IMR-90 (cell line): ENCODE results near the gene FOCAD. TPM values are rescaled to one million over a fixed set of nuclear protein-coding genes. Genes with fewer than 3 reads are reported as not detected.

Source experiments
- ATAC-seq: fragments of 200-7000 bp; cut with Tn5 transposase; 2 replicates; pipeline ENCODE4 v1.9.1; 2020; ENCODE audit warnings: low read depth, mild to moderate bottlenecking, moderate library complexity
- BruUV-seq: library from RNA; stranded (reverse); fragments of 400-500 nt; replicated peaks from 2 replicates; lab custom pipeline; 2021; lab: Mats Ljungman, UMichigan
- CTCF ChIA-PET: fragments of 300-600 bp; formaldehyde crosslinking; extraction: SDS; loops from one replicate; lab custom pipeline; 2021; ENCODE audit warnings: antibody characterized with exemption; lab: Yijun Ruan, JAX
- POLR2A ChIA-PET: fragments of 300-600 bp; sonication (Branson Sonifier 250); formaldehyde crosslinking; loops from one replicate; lab custom pipeline; 2022; ENCODE audit warnings: antibody characterized with exemption; ENCODE audit not compliant: unreplicated experiment; lab: Charles Lee
- DNase-seq: peaks from one replicate; pipeline ENCODE4 v3.0.0; 2013
- H2AFZ ChIP-seq: replicated peaks from 2 replicates; pipeline ENCODE3; 2013; ENCODE audit warnings: low read length, mild to moderate bottlenecking; ENCODE audit not compliant: poor library complexity
- H2AK5ac ChIP-seq: 2 replicates; pipeline ENCODE4 v1.6.1; 2013; ENCODE audit warnings: low read depth, low read length, inconsistent platforms
- H2AK9ac ChIP-seq: replicated peaks from 2 replicates; pipeline ENCODE3; 2013; ENCODE audit warnings: mild to moderate bottlenecking, low read depth, low read length, moderate library complexity; ENCODE audit not compliant: poor library complexity
- H2BK120ac ChIP-seq: 2 replicates; pipeline ENCODE4 v1.6.1; 2013; ENCODE audit warnings: low read depth, low read length, inconsistent platforms
- H2BK15ac ChIP-seq: 3 replicates; pipeline ENCODE4 v1.6.1; 2013; ENCODE audit warnings: low read depth, low read length, inconsistent platforms
- H2BK20ac ChIP-seq: 2 replicates; pipeline ENCODE4 v1.6.1; 2013; ENCODE audit warnings: low read depth, mild to moderate bottlenecking, inconsistent platforms, low read length, moderate library complexity
- H2BK5ac ChIP-seq: 2 replicates; pipeline ENCODE4 v1.6.1; 2013; ENCODE audit warnings: mild to moderate bottlenecking, low read depth, low read length, inconsistent platforms; ENCODE audit not compliant: poor library complexity, severe bottlenecking
- H3K14ac ChIP-seq: replicated peaks from 2 replicates; pipeline ENCODE4 v1.6.1; 2013; ENCODE audit warnings: low read depth, low read length, inconsistent platforms
- H3K18ac ChIP-seq: 2 replicates; pipeline ENCODE4 v1.6.1; 2013; ENCODE audit warnings: low read depth, low read length, control low read depth
- H3K23ac ChIP-seq: 2 replicates; pipeline ENCODE4 v1.6.1; 2013; ENCODE audit warnings: low read depth, low read length, inconsistent platforms
- H3K27ac ChIP-seq: 2 replicates; pipeline ENCODE4 v1.5.1; 2013; ENCODE audit warnings: mild to moderate bottlenecking, control low read depth, low read length; ENCODE audit not compliant: insufficient read depth
- H3K27me3 ChIP-seq: 2 replicates; pipeline ENCODE4 v1.6.1; 2013; ENCODE audit warnings: low read length; ENCODE audit not compliant: control insufficient read depth, insufficient read depth
- H3K36me3 ChIP-seq: 2 replicates; pipeline ENCODE4 v1.6.1; 2013; ENCODE audit warnings: low read length, mixed read lengths; ENCODE audit not compliant: control insufficient read depth, insufficient read depth
- H3K4ac ChIP-seq: 2 replicates; pipeline ENCODE4 v1.6.1; 2013; ENCODE audit warnings: low read depth, low read length, inconsistent platforms
- H3K4me1 ChIP-seq: 2 replicates; pipeline ENCODE4 v1.6.1; 2013; ENCODE audit warnings: low read length, mixed read lengths; ENCODE audit not compliant: control insufficient read depth, insufficient read depth
- H3K4me2 ChIP-seq: 2 replicates; pipeline ENCODE4 v1.6.1; 2013; ENCODE audit warnings: low read depth, mild to moderate bottlenecking, control low read depth, low read length, moderate library complexity
- H3K4me3 ChIP-seq: 2 replicates; pipeline ENCODE4 v1.5.1; 2013; ENCODE audit warnings: low read depth, mild to moderate bottlenecking, control low read depth, low read length, moderate library complexity; ENCODE audit not compliant: insufficient read depth
- H3K56ac ChIP-seq: 2 replicates; pipeline ENCODE4 v1.6.1; 2013; ENCODE audit warnings: low read length, inconsistent platforms; ENCODE audit not compliant: insufficient read depth; ENCODE audit errors: extremely low read depth
- H3K79me1 ChIP-seq, 2 experiments: 2 replicates each; pipeline ENCODE4 v1.6.1; 2013; ENCODE audit warnings: low read length in 2 of 2, inconsistent platforms in 1 of 2, low read depth in 1 of 2
- H3K9ac ChIP-seq: 2 replicates; pipeline ENCODE4 v1.6.1; 2013; ENCODE audit warnings: low read depth, low read length, control low read depth
- H3K9me1 ChIP-seq: 2 replicates; pipeline ENCODE4 v1.6.1; 2013; ENCODE audit warnings: low read length, inconsistent platforms; ENCODE audit not compliant: insufficient read depth
- H3K9me3 ChIP-seq: 2 replicates; pipeline ENCODE4 v1.6.1; 2013; ENCODE audit warnings: low read length; ENCODE audit not compliant: control insufficient read depth, insufficient read depth
- H4K20me1 ChIP-seq: 2 replicates; pipeline ENCODE4 v1.6.1; 2013; ENCODE audit warnings: low read length, inconsistent platforms; ENCODE audit not compliant: insufficient read depth
- H4K5ac ChIP-seq: 2 replicates; pipeline ENCODE4 v1.6.1; 2013; ENCODE audit warnings: mild to moderate bottlenecking, low read depth, low read length, control low read depth
- H4K8ac ChIP-seq, 2 experiments: 2 replicates each; pipeline ENCODE4 v1.6.1; 2013; ENCODE audit warnings: low read depth in 2 of 2, low read length in 2 of 2, control low read depth in 1 of 2, inconsistent platforms in 1 of 2
- H4K91ac ChIP-seq: 2 replicates; pipeline ENCODE4 v1.6.1; 2013; ENCODE audit warnings: low read depth, low read length, inconsistent platforms; ENCODE audit not compliant: insufficient read depth
- CHD1 ChIP-seq: IDR thresholded peaks from 2 replicates; pipeline ENCODE4 v1.6.1; 2012; ENCODE audit warnings: low read depth, low read length, improper control_type of control experiment
- ELK1 ChIP-seq: fragments of 150-350 bp; IDR thresholded peaks from 2 replicates; pipeline ENCODE4 v1.6.1; 2016; ENCODE audit warnings: low read depth, mild to moderate bottlenecking, low read length, moderate library complexity, borderline replicate concordance
- FOS ChIP-seq: fragments of 150-350 bp; IDR thresholded peaks from 2 replicates; pipeline ENCODE4 v1.6.1; 2016; ENCODE audit warnings: low read depth, low read length
- MAFK ChIP-seq: IDR thresholded peaks from 2 replicates; pipeline ENCODE4 v1.6.1; 2012; ENCODE audit warnings: low read depth, low read length, improper control_type of control experiment
- NFE2L2 ChIP-seq: fragments of 150-350 bp; IDR thresholded peaks from 2 replicates; pipeline ENCODE4 v1.6.1; 2016; ENCODE audit warnings: low read depth, mild to moderate bottlenecking, low read length
- POLR2A ChIP-seq: IDR thresholded peaks from 2 replicates; pipeline ENCODE4 v1.6.1; 2012; ENCODE audit warnings: mild to moderate bottlenecking, low read depth, low read length
- RAD21 ChIP-seq: IDR thresholded peaks from 2 replicates; pipeline ENCODE4 v1.6.1; 2012; ENCODE audit warnings: low read length, improper control_type of control experiment
- RCOR1 ChIP-seq: IDR thresholded peaks from 2 replicates; pipeline ENCODE4 v1.6.1; 2012; ENCODE audit warnings: mild to moderate bottlenecking, low read length, improper control_type of control experiment; ENCODE audit not compliant: insufficient replicate concordance
- RFX5 ChIP-seq: IDR thresholded peaks from 2 replicates; pipeline ENCODE4 v1.8.0; 2012; ENCODE audit warnings: low read depth, mild to moderate bottlenecking, low read length, moderate library complexity
- SMC3 ChIP-seq: fragments of 150-350 bp; IDR thresholded peaks from 2 replicates; pipeline ENCODE4 v1.6.1; 2016; ENCODE audit warnings: low read depth, mild to moderate bottlenecking, antibody characterized with exemption, low read length, moderate library complexity
- USF2 ChIP-seq: fragments of 150-350 bp; IDR thresholded peaks from 2 replicates; pipeline ENCODE4 v1.6.1; 2017; ENCODE audit warnings: mild to moderate bottlenecking, antibody characterized with exemption, low read length, low read depth
- WGBS, 2 experiments: methylation state at CpG; one replicate each; pipeline versions ENCODE4 v1.1.5 to v1.1.7; 2013; ENCODE audit warnings: missing lambda C conversion rate in 2 of 2; ENCODE audit not compliant: insufficient read length in 1 of 2; ENCODE audit errors: extremely low coverage in 2 of 2; 5-methylcytosine and 5-hydroxymethylcytosine counted together
- dilution Hi-C: fragments of 300-500 bp; cut with HindIII; formaldehyde crosslinking; loops from one replicate; pipeline ENCODE4 v1.14.3; 2018; ENCODE audit warnings: low sequenced_read_pairs; ENCODE audit not compliant: unreplicated experiment
- in situ Hi-C: fragments of 300-500 bp; cut with MboI; formaldehyde crosslinking; loops from 3 replicates; pipeline ENCODE4 v1.14.3; 2019; ENCODE audit warnings: low sequenced_read_pairs, inconsistent platforms, mixed read lengths
- intact Hi-C: fragments of 100-400 bp; cut with micrococcal nuclease; formaldehyde crosslinking; loops from 2 replicates; pipeline ENCODE4 v1.10.0; 2022
- polyA plus RNA-seq, 3 experiments: library from polyadenylated mRNA; depleted of rRNA; stranded (reverse); fragments of >200 nt; gene quantifications; 2 replicates each; pipeline ENCODE4 v1.2.3, GENCODE V29; 2012; ENCODE audit warnings: low replicate concordance in 1 of 3
- total RNA-seq: library from RNA; depleted of rRNA; stranded (reverse); fragments of >200 nt; gene quantifications from 2 replicates; pipeline ENCODE4 v1.2.3, GENCODE V29; 2012
- TF ChIP-seq, protein P1 (sequence below): conservative IDR thresholded peaks from 2 replicates; pipeline ENCODE4 v1.5.1; 2012; ENCODE audit warnings: mild to moderate bottlenecking, low read depth, low read length, improper control_type of control experiment

Gene FOCAD
- total and polyA plus RNA-seq, 2 of the 4 experiments (the other 2 are of a cell fraction) = 28.8 to 91.2 TPM

DNA sequence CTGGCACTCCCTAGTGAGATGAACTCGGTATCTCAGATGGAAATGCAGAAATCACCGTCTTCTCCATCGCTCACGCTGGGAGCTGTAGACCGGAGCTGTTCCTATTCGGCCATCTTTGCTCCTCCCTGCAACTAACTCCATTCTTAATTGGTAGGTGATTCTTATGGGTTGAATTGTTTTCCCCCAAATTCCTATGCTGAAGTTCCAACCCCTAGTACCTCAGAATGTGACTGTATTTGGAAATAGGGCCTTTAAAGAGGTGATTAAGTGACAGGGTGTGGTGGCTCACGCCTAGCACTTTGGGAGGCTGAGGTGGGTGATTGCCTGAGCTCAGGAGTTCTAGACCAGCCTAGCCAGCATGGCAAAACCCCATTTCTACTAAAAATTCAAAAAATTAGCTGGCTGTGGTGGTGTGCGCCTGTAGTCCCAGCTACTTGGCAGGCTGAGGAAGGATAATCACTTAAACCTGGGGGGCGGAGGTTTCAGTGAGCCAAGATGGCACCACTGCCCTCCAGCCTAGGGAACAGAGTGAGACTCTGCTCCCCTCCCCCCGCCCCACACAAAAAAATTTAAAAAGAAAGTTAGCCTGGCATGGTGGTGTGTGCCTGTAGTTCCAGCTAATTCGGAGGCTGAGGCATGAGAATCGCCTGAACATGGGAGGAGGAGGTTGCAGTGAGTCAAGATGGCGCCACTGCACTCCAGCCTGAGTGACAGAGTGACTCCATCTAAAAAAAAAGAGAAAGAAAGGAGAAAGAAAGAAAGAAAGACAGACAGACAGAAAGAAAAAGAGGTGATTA is 25.2 kb upstream of the FOCAD start:
- H3K9ac ChIP-seq = no peak overlapping the region
- peak; percentile 42 for ATAC-seq
- intact Hi-C loops = no loop called here
- H3K4ac ChIP-seq = peak overlapping the region; percentile 56
- peak overlapping the region; percentile 61 for H3K4me3 ChIP-seq
- peak overlapping the region; percentile 23; the same call in 1 of the 2 replicates for H3K18ac ChIP-seq
- peak overlapping the region; percentile 5 for H2BK5ac ChIP-seq
- no peaks in the 10 kb centered on the region for H3K9me1 ChIP-seq
- in situ Hi-C loops = no loop called here
- H2BK15ac ChIP-seq = no peak overlapping the region; the same call in 2 of the 3 replicates
- BruUV-seq = no TSS peak
- no peak overlapping the region; the same call in 1 of the 2 replicates for H3K56ac ChIP-seq
- no peak overlapping the region for H3K27ac ChIP-seq
- no peak for DNase-seq
- 80% methylated on average over 1 of the region's 13 CpGs; no CpG with 5 or more reads in 1 of the 2 experiments for WGBS, 2 experiments
- no peaks in the 10 kb centered on the region for H3K36me3 ChIP-seq
- POLR2A ChIA-PET = interaction anchor here (0.6 to 1.0 kb wide), 2 partner anchors 37 to 411 kb away, joined by 4 to 16 read pairs; partner anchors contain the start of gene MLLT3
- no peak overlapping the region for H2AK9ac ChIP-seq
- H3K4me2 ChIP-seq = peak overlapping the region; percentile 78
- no peaks in the 10 kb centered on the region; a peak in 1 of 4 replicates for H3K79me1 ChIP-seq
- H3K4me1 ChIP-seq = no peaks in the 10 kb centered on the region
- no peaks in the 10 kb centered on the region for H3K9me3 ChIP-seq
- CTCF ChIA-PET = interaction anchor here (0.6 kb wide), 1 partner anchor 76 kb away, joined by 4 read pairs; no protein-coding TSS in a partner anchor
- H2BK120ac ChIP-seq = 0 out of 2 replicates have a peak overlapping the region, but pooled peaks have one; percentile 23
- dilution Hi-C loops = no loop called here
- no peak overlapping the region; the same call in 1 of the 2 replicates for H2BK20ac ChIP-seq
- H2AFZ ChIP-seq = peak overlapping the region; percentile 75
- peak overlapping the region; percentile 78 for H4K5ac ChIP-seq
- no peak overlapping the region; the same call in 1 of the 2 replicates for H2AK5ac ChIP-seq
- H3K23ac ChIP-seq = no peak overlapping the region
- TF ChIP-seq RCOR1 (no peak), CHD1 (no peak), NFE2L2 (no peak), MAFK (no peak), ELK1 (no peak), POLR2A (no peak), RFX5 (no peak), FOS (no peak), RAD21 (no peak), USF2 (no peak), SMC3 (no peak)
- TF ChIP-seq, protein P1, sequence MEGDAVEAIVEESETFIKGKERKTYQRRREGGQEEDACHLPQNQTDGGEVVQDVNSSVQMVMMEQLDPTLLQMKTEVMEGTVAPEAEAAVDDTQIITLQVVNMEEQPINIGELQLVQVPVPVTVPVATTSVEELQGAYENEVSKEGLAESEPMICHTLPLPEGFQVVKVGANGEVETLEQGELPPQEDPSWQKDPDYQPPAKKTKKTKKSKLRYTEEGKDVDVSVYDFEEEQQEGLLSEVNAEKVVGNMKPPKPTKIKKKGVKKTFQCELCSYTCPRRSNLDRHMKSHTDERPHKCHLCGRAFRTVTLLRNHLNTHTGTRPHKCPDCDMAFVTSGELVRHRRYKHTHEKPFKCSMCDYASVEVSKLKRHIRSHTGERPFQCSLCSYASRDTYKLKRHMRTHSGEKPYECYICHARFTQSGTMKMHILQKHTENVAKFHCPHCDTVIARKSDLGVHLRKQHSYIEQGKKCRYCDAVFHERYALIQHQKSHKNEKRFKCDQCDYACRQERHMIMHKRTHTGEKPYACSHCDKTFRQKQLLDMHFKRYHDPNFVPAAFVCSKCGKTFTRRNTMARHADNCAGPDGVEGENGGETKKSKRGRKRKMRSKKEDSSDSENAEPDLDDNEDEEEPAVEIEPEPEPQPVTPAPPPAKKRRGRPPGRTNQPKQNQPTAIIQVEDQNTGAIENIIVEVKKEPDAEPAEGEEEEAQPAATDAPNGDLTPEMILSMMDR = no peak
- peak overlapping the region; percentile 31 to 82; a peak in 3 of 4 replicates for H4K8ac ChIP-seq
- no peak overlapping the region for H4K91ac ChIP-seq
- H4K20me1 ChIP-seq = no peaks in the 10 kb centered on the region
- H3K27me3 ChIP-seq = no peaks in the 10 kb centered on the region; the same call in 1 of the 2 replicates
- H3K14ac ChIP-seq = peak overlapping the region; percentile 22; the same call in 1 of the 2 replicates
